GM18861 (cell line): ENCODE measurements around the gene KATNA1.
A peak's percentile ranks its signal among the peaks of the same experiment; 100 is the strongest.

Experiments
- ATAC-seq: cut with Tn5 transposase; IDR thresholded peaks from one replicate; pipeline ENCODE4 v1.9.1; 2021; ENCODE audit not compliant: unreplicated experiment

Gene KATNA1

DNA sequence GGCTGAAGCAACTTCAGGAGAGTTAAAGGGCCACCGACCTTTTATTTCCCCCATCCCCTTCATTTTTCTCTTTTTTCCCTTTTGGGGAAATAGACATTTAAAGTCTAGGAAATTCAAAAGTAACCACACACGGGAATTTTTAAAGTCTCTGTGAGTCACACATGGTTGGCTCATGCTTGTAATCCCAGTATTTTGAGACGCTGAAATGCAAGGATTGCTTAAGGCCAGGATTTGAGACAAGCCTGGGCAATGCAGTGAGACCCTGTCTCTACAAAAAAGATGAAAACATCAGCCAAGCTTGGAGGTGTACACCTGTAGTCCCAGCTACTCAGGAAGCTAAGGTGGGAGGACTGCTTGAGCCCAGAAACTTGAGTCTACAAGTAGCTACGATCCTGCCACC, 34.2 kb downstream of the KATNA1 start:
- no peak for ATAC-seq

DNA sequence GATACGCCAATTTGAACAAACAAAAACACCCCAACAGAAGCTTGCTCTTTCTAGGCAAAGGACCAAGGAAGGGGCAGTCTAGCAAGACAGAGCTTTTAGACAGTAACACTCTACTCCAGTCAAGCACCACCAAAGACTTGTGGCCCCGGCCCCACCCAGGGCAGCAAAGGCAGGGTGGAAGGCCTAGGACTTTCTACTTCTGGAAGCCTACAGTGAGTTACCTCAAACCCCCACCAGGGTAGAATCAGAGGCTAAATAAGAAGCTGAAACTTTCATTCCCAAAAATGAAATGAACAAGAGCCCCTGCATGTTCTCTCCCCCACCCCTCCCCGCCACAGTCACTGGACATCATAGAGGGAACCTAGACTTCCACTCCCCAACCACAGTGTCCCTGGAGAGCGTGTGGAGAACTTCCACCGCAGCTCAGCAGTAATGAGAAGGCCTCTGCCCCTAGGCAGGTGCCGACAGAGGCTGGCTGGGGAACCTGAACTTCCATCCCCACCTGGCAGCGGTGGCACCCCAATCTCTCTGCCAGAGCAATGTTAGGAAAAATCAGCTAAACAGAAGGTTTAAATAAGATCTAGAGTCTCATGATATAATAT, 40.0 kb downstream of the KATNA1 start:
- no peak for ATAC-seq

DNA sequence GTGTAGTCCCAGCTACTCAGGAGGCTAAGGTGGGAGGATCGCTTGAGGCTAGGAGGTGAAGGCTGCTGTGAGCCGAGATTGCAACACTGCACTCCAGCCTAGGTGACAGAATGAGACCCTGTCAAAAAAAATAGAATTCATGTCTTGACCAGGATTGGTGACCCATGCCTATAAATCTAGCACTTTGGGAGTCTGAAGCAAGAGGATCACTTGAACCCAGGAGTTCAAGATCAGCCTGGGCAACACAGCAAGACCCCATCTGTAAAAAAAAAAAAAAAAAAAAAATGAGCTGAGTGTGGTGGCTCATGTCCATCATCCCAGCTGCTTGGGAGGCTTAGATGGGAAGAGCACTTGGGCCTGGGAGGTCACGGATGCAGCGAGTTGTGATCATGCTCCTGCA, 48.0 kb downstream of the KATNA1 start:
- ATAC-seq = no peak

DNA sequence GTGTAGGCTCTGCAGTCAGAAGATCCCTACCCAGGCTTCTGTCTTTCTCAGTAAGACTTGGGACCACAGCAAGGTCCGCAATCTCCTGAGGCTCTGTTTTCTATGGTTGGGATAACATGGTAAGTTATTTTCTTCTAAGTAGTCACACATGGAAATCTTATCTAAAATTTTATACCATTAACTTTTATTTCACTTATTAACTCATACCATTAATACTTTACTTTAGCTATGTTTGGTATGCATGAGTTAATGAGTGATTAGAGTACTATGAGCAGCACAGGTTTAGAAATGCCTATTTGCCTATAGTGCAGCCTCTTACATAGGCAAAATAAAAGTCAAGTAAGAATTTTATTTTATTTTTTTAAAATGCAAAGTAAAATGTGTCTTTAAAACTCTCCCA, 55.1 kb downstream of the KATNA1 start:
- no peak for ATAC-seq

DNA sequence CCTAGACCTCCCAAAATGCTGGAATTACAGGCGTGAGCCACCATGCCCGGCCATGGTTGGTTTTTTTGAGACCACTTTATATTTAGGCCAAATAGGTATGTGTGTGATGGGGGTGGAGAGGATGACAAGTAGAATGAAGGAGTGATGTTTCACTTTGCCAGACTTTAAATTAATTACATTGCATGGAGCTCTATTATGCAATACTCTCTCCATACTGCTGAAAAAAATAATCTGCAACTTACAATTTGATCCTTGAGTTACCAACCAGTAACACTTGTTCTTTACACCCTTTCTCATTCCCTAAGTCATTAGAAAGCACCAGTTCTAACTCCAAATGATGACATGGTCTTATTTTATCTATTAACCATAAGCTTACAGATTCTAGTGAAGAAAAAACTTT, 55.5 kb downstream of the KATNA1 start:
- ATAC-seq = no peak

DNA sequence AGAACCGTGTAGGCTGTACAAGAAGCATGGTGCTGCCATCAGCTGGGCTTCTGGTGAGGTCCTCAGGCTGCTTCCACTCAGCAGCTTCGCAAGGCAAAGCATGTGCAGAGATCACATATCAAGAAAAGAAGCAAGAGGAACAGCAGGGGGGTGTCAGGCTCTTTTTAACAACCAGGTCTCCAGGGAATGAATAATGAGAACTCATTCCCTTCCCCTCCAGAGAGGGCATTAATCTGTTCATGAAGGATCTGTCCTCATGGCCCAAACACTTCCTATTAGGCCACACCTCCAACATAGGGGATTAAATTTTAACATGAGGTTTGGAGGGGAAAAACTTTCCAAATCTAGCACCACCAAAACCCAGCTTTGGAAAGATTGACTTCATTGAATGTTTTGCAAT, 62.4 kb downstream of the KATNA1 start:
- no peak for ATAC-seq

DNA sequence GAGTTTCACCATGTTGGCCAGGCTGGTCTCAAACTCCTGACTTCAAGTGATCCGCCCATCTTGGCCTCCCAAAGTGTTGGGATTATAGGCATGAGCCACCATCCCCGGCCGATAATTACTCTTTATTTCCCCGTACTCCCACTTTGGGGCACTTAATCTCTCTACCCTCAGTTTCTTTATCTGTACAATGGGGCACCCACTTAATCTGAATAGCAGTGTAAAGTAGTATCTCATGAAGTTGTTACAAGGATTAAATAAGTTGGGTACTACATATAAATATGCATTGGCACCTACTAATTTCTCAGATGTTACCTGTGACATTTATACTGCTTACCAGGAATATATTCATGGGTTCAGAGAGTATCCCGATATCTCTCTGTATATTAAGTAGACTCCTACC, 67.2 kb downstream of the KATNA1 start:
- no peak for ATAC-seq

DNA sequence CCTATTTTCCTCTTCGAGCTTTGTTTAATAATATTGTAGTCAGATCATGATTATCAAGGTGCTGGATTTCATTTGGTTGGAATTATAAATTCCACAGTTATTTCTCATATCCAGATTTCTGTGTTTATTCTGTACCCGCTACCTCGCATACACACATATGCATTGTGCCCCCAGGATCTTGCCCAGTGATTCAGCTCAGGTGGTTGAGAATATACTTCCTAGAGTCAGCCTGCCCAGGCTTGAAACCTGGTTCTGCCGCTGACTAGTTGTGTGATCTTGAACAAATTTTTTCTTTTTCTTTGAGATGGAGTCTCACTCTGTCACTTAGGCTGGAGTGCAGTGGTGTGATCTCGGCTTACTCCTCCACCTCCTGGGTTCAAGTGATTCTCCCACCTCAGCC, 67.6 kb downstream of the KATNA1 start:
- ATAC-seq = no peak

DNA sequence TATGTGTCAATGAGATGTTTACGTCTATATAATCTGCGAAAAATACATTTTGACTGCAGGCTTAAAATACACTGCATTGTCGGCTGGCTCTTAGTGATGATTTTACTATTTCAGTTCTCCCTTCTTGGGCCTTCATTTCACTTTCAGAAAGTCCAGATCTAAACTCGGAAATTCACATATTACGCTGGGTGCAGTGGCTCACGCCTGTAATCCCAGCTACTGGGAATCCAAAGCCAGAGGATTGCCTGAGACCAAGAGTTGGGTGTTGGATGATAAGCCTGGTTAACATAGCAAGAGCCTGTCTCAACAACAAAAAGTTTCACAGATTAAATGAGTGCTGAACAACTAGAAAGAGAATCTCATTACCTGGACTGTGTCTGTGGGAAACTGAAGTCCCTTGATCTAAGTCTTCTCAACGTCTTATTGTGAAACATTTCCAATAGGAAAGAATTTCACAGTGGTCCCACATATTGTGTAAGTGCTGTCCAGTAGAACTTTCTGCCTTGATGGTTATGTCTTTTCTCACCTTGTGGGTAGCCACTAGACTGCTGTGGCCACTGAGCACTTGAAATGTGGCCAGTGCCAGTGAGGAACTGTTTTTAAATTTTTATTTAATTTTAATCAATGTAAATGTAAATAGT, 80.4 kb downstream of the KATNA1 start:
- ATAC-seq = no peak

DNA sequence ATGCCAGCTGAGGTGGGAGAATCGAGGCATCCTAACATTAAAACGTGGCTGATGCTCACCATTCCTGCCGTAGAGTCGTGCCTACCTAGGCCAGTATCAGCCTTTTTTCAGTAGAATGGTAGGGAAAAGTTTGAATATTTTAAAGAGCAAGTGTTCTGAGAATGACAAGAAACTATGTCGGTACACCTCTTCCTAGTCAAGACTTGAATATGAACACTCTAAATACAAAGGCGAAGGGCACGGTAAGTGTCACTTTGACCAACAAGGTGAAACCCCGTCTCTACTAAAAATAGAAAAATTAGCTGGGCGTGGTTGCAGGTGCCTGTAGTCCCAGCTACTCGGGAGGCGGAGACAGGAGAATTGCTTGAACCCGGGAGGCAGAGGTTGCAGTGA, 81.3 kb downstream of the KATNA1 start:
- no peak for ATAC-seq

DNA sequence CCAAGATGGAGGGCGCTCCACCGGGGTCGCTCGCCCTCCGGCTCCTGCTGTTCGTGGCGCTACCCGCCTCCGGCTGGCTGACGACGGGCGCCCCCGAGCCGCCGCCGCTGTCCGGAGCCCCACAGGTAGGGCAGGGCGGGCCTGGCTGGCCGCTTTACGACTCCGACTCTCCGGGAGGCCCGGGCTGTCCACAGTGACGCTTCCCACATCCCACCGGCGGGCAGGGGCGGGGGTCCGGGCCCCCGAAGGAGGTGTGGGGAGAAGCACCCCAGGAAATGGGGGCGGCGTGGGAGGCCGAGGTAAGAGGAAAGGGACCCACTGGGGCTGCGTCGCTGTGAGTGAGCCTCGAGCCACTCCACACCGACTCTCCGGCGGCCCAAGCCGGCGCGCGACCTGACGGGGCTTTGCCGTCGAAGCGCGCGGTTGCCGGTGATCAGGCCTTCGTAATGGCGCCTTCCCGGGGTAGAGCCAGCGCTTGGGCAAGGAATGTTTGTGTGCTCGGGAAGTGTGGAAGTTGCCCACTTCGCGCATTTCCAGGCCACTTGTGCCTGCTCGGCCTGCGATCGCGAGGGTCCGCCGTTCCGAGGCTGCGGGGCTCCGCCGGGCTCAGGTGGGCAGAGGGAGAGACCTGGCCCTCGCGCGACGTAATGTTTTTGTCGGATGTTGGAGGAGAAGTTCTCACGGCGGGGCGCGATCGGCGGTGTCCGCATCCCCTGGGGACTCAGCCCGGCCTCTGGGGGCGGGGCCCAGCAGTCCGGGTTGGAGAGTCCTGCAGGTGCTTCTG, 81.9 kb downstream of the KATNA1 start:
- ATAC-seq = peak; percentile 14

DNA sequence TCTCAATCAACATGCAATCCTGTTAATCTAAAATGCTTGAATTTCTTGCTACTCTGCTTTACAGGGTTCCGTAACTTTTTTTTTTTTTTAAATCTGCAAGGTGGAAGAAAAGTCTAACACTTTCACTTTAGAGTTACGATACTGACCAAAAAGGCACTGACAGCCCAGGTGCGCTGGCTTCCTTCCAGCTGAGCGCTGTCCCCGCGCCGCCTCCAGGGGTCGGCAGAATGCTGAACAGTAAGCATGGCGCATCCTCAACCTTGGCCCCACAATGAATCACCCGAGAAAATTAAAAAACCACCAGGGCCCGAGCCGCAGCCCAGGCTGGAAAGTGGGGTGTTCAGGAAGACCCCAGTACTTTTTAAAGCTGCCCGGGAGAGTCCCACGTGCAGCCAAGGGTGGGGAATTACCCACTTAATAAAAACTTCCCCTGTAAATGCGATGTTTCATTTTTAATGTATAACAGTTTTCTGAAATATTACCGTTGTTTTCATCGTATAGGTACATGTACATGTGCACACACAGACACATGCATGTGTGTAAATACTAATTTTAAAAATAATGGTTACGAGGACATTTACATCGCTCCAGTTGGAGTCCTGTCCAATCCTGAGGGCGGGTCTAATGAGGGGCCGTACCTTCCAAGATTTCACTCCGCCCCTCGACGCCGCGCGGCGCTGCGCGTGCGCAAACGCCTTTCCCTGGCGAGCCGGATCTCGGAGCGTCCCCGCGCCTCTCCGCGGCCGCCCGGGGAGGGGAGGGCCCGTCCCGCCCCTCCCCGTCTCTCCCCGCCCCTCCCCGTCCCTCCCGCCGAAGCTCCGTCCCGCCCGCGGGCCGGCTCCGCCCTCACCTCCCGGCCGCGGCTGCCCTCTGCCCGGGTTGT, 82.7 kb downstream of the KATNA1 start, which contains the start of gene GINM1:
TSS of gene GINM1 (plus strand) at position 849 of the 883 bp plus-strand sequence. CDS start 40 bp downstream, outside the sequence.
- ATAC-seq = peak; percentile 71

DNA sequence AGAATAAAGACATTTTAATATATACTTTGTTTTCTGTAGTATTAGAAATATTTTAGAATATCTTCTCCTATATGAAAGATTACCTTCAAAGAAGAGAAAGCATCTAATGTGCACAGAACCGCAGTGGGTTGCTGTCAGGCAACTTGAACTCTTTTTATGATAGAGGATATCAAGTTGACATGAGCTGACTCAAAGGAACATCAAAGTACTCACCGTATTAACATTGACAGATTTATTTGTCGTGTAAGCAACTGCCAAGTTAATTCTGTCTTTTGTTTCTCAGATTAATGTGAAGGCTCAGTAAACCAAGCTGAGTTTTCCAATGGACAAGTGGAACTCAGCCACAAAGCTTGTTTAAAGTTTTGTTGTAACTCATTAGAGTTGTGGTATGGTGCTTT, 84.6 kb downstream of the KATNA1 start:
- ATAC-seq = no peak

DNA sequence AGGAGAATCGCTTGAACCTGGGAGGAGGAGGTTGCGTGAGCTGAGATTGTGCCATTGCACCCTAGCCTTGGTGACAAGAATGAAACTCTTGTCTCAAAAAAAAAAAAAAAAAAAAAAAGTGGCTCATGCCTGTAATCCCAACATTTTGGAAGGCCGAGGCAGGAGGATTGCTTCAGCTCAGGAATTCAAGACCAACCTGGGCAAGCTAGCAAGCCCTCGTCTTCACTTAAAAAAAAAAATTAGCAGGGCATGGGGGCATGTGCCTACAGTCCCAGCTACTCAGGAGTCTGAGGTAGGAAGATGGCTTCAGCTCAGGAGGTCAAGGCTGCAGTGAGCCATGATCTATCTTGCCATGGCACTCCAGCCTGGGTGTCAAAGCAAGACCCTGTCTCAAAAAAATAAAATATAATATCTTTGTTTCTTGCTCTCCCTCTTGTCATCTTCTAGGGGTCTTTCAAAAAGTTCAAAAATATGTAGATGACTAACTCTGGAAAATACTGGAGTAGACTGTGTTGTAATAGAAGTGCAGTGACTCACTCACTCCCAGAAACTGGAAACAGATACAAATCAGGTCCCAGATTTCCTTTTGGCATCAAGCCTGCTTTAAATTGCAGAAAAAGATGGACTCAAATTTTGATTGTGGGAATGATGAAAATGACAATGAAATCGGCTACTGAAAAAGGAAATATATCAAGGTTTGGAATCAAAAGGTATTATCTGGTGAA, 85.1 kb downstream of the KATNA1 start:
- no peak for ATAC-seq

DNA sequence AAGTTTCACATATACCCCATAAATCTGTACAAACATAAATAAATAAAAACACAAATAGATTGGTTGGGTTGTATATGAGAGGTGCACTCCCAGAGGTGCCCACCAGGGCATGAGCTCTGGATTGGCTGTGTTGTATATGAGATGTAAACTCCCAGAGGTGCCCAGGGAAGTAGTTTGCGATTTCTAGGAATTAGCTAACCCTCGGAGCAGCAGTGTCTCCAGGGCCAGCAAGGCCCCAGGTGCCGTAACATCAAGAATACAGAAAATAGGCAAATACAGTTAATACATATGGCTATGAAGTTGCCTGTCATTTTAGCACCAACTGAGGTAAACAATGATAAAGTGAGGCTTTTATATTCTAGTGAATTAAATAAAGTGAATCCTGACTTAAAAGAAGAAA, 87.8 kb downstream of the KATNA1 start:
- no peak for ATAC-seq

DNA sequence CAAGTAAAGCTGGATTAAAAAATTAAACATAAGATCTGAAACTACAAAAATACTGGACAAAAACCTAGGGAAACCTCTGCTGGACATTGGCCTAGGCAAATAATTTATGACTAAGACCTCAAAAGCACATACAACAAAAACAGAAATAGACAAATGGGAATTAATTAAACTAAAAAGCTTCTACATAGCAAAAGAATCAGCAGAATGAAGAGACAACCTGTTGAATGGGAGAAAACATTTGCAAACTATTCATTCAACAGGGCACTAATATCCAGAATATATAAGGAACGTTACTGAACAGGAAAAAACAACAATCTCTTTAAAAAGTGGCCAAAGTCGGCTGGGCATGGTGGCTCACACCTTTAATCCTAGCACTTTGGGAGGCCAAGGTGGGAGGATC, 89.1 kb downstream of the KATNA1 start:
- ATAC-seq = no peak

DNA sequence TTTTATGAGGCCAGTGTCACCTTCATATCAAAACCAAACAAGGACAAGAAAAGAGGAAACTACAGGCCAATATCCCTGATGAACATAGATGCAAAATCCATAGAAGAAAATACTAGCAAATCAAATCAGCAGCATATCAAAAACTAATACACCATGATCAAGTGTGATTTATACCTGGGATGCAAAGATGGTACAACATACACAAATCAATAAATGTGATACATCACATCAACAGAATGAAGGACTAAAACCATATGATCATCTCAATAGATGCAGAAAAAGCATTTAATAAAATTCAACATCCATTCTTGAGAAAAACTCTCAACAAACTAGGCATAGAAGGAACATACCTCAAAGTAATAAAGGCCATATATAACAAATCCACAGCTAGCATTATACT, 90.5 kb downstream of the KATNA1 start:
- no peak for ATAC-seq

DNA sequence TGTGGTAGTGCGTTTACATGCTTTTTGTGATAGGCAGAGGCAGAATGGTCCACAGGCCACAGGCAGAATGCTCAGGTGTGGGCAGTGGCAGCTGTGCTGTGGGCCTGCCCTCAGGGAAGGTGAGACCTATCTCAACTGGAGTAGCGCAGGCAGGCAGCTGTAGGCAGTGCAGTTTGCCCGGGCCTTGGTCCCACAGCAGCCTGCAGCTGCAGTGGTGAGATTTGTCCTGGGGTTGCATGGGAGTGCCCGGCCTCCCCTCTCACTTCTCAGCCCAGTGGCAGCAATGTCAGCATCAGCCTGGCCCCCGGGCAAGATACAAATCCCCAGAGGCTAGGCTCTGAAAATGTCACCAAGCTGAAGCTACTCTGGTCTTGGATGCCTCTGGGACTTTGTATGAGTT, 96.6 kb downstream of the KATNA1 start:
- ATAC-seq = no peak

DNA sequence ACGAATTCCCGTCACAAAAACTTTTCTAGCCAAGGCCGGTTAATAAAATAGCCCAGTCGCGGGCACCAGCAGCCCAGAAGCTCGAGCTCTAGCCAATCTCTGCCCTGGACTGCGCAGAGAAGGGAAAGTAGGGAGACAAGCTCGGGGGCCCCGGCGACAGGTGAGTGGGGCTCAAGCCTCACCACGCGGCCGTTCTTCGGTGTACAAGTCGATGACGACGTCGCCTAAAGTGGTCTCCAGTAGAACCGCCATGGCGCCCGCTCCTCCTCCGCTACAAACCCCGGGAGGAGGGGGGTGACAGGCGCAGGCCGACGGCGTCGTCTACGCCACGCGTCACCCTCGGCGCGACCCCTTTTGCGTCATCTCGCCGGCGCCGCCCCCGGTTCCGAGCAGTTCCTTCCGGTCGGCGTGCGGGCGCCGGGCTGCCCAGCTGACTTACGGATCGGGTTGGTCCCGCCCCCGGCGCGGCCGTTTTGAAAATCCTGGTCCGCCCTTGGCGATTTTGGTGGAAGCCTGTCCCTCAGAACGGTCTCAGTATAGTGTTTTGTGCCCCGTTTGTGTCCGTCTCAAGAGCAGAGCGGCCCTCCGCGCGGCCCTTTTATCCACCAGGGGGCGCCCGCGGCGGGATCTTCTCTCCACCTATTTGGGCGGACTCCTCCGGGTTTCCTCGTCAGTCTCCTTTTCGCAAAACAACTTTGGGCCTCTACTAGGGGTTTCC, 102.6 kb downstream of the KATNA1 start, which contains the start of gene PPIL4:
TSS of gene PPIL4 (minus strand) at position 290 of the 718 bp plus-strand sequence. CDS start at position 252, 38 bp downstream.
- peak; percentile 84 for ATAC-seq

DNA sequence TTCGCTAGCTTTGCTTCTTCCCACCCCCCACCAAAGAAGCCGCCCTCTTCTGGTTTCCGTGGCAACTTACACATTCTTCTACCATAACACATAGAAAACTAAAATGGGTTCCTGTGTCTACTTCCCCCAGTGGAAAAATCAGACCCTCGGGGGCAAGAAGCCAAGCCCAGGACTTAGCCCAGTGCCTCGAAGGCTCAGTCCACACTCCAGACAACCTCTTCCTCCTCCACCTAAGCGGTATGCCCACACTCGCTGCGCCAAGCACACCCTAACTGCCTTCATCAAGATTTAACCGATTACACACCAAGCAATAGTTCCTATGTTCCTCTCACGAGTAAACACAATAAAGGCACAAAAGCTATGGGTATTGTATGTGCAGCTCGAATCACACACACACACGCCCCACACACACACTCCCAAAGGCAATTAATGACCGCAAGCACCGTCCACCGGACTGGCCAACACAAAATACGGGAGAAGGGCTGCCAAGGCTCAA, 103.2 kb downstream of the KATNA1 start:
- no peak for ATAC-seq
